ENCODE results near the gene BRINP2.

BRINP2 gene

GRCh38 chr1:177164380-177165068, 6.2 kb upstream of the BRINP2 start, which contains the start of gene ASTN1:
TSS of gene ASTN1 (minus strand) at chr1:177164712. CDS start at chr1:177164676, 36 bp downstream.
- no peak for DNase-seq (ENCODE audit: low spot score)

GRCh38 chr1:177165069-177165439, 5.7 kb upstream of the BRINP2 start:
- DNase-seq (ENCODE audit: low spot score): no peak

GRCh38 chr1:177171536-177172123, 872 bp downstream of the BRINP2 start:
- no peak for DNase-seq (ENCODE audit: low spot score)

GRCh38 chr1:177172272-177172671, 1.5 kb downstream of the BRINP2 start:
- no peak for DNase-seq (ENCODE audit: low spot score)

GRCh38 chr1:177172866-177173265, 2.1 kb downstream of the BRINP2 start:
- no peak for DNase-seq (ENCODE audit: low spot score)

- DNase-seq (ENCODE audit: low spot score): no peak
Observed at GRCh38 chr1:177173976-177174375, 3.2 kb downstream of the BRINP2 start.

GRCh38 chr1:177174921-177175634, 4.3 kb downstream of the BRINP2 start:
- no peak for DNase-seq (ENCODE audit: low spot score)

GRCh38 chr1:177181280-177181630, 10.5 kb downstream of the BRINP2 start:
- DNase-seq (ENCODE audit: low spot score): no peak

- peak; percentile 61 for DNase-seq (ENCODE audit: low spot score)
Observed at GRCh38 chr1:177181631-177182291, 11.0 kb downstream of the BRINP2 start.

- DNase-seq (ENCODE audit: low spot score): no peak
Observed at GRCh38 chr1:177183836-177184235, 13.1 kb downstream of the BRINP2 start.

GRCh38 chr1:177185209-177185608, 14.5 kb downstream of the BRINP2 start:
- peak; percentile 26 for DNase-seq (ENCODE audit: low spot score)

- no peak for DNase-seq (ENCODE audit: low spot score)
Observed at GRCh38 chr1:177186639-177187038, 15.9 kb downstream of the BRINP2 start.

- DNase-seq (ENCODE audit: low spot score): no peak
Observed at GRCh38 chr1:177190308-177190970, 19.7 kb downstream of the BRINP2 start.

- DNase-seq (ENCODE audit: low spot score): no peak
Observed at GRCh38 chr1:177198243-177198642, 27.5 kb downstream of the BRINP2 start.

- no peak for DNase-seq (ENCODE audit: low spot score)
Observed at GRCh38 chr1:177200290-177200689, 29.5 kb downstream of the BRINP2 start.

GRCh38 chr1:177206831-177207355, 36.1 kb downstream of the BRINP2 start:
- no peak for DNase-seq (ENCODE audit: low spot score)

GRCh38 chr1:177208920-177209319, 38.2 kb downstream of the BRINP2 start:
- no peak for DNase-seq (ENCODE audit: low spot score)

- DNase-seq (ENCODE audit: low spot score): no peak
Observed at GRCh38 chr1:177209357-177209756, 38.6 kb downstream of the BRINP2 start.

- no peak for DNase-seq (ENCODE audit: low spot score)
Observed at GRCh38 chr1:177210071-177210470, 39.3 kb downstream of the BRINP2 start.

GRCh38 chr1:177211231-177211630, 40.5 kb downstream of the BRINP2 start:
- no peak for DNase-seq (ENCODE audit: low spot score)

- DNase-seq (ENCODE audit: low spot score): no peak
Observed at GRCh38 chr1:177216587-177217202, 45.9 kb downstream of the BRINP2 start.
